ENCODE results near the gene POMT2.

Gene POMT2

GRCh38 chr14:77241955-77242354 lies 78.7 kb downstream of the POMT2 start:
- no peak for FAIRE-seq
- DNase-seq (ENCODE audit: low spot score) = no peak

GRCh38 chr14:77240336-77240915 lies 80.3 kb downstream of the POMT2 start:
- DNase-seq (ENCODE audit: low spot score) = no peak
- FAIRE-seq = no peak

GRCh38 chr14:77239412-77239811 lies 81.3 kb downstream of the POMT2 start:
- FAIRE-seq (no peak), DNase-seq (ENCODE audit: low spot score) (no peak)

DNA sequence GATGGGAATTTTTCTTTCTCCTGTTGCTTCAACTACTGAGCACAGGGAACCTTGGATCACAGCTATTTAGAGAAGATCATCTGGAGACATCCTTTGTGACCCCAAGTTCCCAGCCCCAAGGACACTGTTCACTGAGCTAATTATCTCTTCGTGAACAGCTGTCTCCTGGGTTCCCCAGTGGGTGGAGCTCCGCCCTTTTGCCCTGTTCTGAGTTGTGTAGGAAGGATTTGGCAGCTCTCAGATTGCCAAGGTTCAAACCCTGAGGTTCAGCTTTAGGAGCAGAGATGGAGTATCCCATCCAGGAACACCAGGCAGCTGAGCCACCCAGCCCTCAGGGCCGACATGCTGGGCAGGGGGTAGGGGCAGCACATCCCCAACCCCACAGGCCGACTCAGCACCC lies 81.7 kb downstream of the POMT2 start:
- no peak for FAIRE-seq
- no peak for DNase-seq (ENCODE audit: low spot score)

DNA sequence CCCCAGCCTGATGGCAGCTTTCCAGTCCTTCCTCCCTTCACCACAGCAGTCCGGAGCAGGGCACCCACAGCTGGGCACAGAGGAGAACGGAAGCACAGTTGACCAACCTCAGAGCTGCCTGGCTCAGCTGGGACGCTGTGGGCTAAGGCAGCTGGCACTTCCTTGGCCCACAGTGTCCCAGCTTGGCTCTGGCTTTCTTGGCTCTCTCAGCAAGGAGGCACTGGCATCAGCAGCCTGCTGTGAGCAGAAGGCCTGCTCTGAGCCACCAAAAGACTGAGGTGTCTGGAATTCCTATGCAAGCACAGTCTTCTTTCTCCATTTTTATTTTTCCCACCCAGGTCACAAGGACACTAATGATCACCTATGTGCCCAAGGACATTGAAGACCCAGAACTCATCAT lies 82.3 kb downstream of the POMT2 start:
- DNase-seq (ENCODE audit: low spot score) (no peak), FAIRE-seq (no peak)

GRCh38 chr14:77236814-77237213 lies 83.9 kb downstream of the POMT2 start:
- no peak for FAIRE-seq
- DNase-seq (ENCODE audit: low spot score) = no peak

- FAIRE-seq (no peak), DNase-seq (ENCODE audit: low spot score) (no peak)
Observed at GRCh38 chr14:77231721-77232120, 89.0 kb downstream of the POMT2 start.

GRCh38 chr14:77230914-77231313 lies 89.8 kb downstream of the POMT2 start:
- FAIRE-seq = no peak
- DNase-seq (ENCODE audit: low spot score) = no peak

DNA sequence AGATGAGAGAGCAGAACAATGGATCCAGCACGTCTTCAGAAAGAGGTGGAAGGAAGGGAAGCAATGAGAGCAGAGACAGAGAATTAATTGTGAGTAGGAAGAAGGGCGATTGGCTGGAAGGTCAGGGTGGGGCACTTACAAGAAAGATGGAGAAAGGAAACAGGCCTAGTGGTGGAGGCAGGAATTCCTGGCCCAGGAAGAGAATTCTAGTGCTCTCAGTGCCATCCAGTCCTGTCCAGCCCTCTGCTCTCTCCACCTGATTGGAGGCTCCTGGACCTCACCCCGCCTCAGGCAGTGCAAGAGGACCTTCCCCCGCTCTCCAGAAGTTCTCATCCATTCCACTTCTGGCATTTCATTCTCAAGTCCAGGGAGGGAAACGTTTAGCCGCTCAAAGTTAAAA lies 92.6 kb downstream of the POMT2 start:
- no peak for DNase-seq (ENCODE audit: low spot score)
- no peak for FAIRE-seq

- no peak for FAIRE-seq
Observed at GRCh38 chr14:77225892-77226557, 94.7 kb downstream of the POMT2 start.

GRCh38 chr14:77225254-77225653 lies 95.4 kb downstream of the POMT2 start:
- no peak for FAIRE-seq

More at GRCh38 chr14:77225892-77226557, 94.7 kb downstream of the POMT2 start:
- DNase-seq (ENCODE audit: low spot score) = no peak

More at GRCh38 chr14:77225254-77225653, 95.4 kb downstream of the POMT2 start:
- DNase-seq (ENCODE audit: low spot score) = no peak

Data from RCC 7860 (cell line).